Transverse colon (tissue), 4 donors: ENCODE data around the gene BMERB1. TPM values are rescaled to one million over a fixed set of nuclear protein-coding genes. Genes with fewer than 3 reads are reported as not detected.

Source experiments
- DNase-seq: peaks from one replicate; pipeline ENCODE4 v3.0.0-alpha.2; 2019
- H3K27ac ChIP-seq, 4 donors: fragments of 200-600 bp; sonication (generic); 2 replicates each; pipeline ENCODE4 v1.5.1; 2016 to 2018; ENCODE audit warnings: inconsistent platforms in 4 of 4
- H3K27me3 ChIP-seq: fragments of 200-600 bp; sonication (generic); 2 replicates; pipeline ENCODE4 v1.5.1; 2017; ENCODE audit warnings: inconsistent platforms
- H3K36me3 ChIP-seq, 4 donors: fragments of 200-600 bp; sonication (generic); 2 replicates each; pipeline ENCODE4 v1.5.1; 2017 to 2019; ENCODE audit warnings: inconsistent platforms in 4 of 4
- H3K4me1 ChIP-seq, 4 donors: fragments of 200-600 bp; sonication (generic); 2 replicates each; pipeline ENCODE4 v1.5.1; 2017 to 2020; ENCODE audit warnings: inconsistent platforms in 4 of 4
- H3K4me3 ChIP-seq, 4 donors: fragments of 200-600 bp; sonication (generic); 1 replicate in 1 of 4; 2 replicates in 3 of 4; pipeline versions ENCODE4 v1.5.1 to v1.6.1; 2017 to 2019; ENCODE audit warnings: inconsistent platforms in 4 of 4
- H3K9me3 ChIP-seq, 2 donors: fragments of 200-600 bp; sonication (generic); 2 replicates each; pipeline ENCODE4 v1.5.1; 2017 to 2019; ENCODE audit warnings: inconsistent platforms in 2 of 2
- EP300 ChIP-seq: sonication (generic); formaldehyde crosslinking; IDR thresholded peaks from one replicate; pipeline ENCODE4 v1.6.1; 2017; ENCODE audit warnings: antibody characterized with exemption, low read depth
- POLR2A ChIP-seq: fragments of 450-650 bp; IDR thresholded peaks from one replicate; pipeline ENCODE4 v1.6.1; 2016; ENCODE audit warnings: antibody characterized with exemption, mild to moderate bottlenecking, moderate library complexity
- POLR2AphosphoS5 ChIP-seq, 3 donors: sonication (generic); formaldehyde crosslinking; IDR thresholded peaks; one replicate each; pipeline ENCODE4 v1.6.1; 2016; ENCODE audit warnings: antibody characterized with exemption in 3 of 3
- WGBS, 2 donors: methylation state at CpG; one replicate each; pipeline ENCODE4 v1.1.5; 2018; ENCODE audit warnings: low coverage in 1 of 2; 5-methylcytosine and 5-hydroxymethylcytosine counted together
- in situ Hi-C, 4 donors: fragments of 200-750 bp; cut with MboI; loops; one replicate each; pipeline versions ENCODE4 v1.15.0 to v1.15.1; 2017; ENCODE audit warnings: low sequenced_read_pairs in 3 of 4, low pct_ligation_motif_present in 1 of 4, low pct_unique_long_range_greater_than_20kb in 1 of 4
- intact Hi-C: fragments of 100-400 bp; cut with DNase I; formaldehyde crosslinking; loops from one replicate; pipeline ENCODE4 v1.15.1; 2023; ENCODE audit warnings: low total_unique reads
- total RNA-seq, 4 donors: library from RNA; depleted of rRNA; stranded (reverse); fragments of >200 nt; gene quantifications; one replicate each; pipeline ENCODE4 v1.1.0, GENCODE V29; 2016
- TF ChIP-seq, protein P1 (sequence below), 5 experiments: fragments of 200-600 bp in 3 of 5; fragments of 450-650 bp in 2 of 5; sonication (generic) in 3 of 5; IDR thresholded peaks; 1 replicate in 2 of 5; 2 replicates in 3 of 5; pipeline ENCODE4 v1.5.1; 2016 to 2017; ENCODE audit warnings: antibody characterized with exemption in 5 of 5, inconsistent platforms in 3 of 5, mild to moderate bottlenecking in 2 of 5, moderate library complexity in 1 of 5

BMERB1 gene
- total RNA-seq, 4 donors from 2014 or later: 8.6 to 65.1 (median 14.1) TPM

DNA sequence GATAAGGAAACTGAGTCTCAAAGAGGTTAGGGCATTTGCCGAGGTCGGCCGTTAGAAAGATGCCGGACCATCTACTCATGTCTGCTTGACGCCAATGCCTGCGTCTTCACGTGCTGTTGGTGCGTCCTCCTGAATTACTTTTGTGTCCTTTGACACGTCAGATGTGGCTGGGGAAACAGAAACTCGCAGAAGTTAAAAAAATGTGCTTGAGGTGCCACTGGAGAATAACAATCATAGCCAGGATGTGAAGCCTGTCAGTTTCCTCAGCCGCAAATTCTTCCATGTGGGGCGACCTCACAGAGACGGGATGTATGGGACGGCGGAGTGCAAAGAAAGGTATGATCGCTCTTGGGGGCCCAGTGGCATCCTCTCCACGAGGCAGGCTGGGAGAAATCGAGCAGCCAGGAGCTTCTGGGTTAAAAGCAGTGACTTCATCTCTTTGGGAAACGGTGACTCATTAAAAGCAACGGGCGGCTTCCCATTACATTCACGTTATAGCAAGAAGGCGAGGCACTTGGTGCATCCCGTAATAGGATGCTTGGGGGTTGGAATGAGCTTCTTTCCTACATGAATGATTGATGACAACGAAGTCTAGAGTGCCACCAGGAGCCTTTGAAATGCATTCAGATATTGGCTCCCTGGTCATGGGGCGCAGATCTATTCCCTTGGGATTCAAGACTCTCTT lies 67.8 kb downstream of the BMERB1 start:
- H3K9me3 ChIP-seq: no peaks in the 10 kb centered on the region
- DNase-seq: no peak
- H3K36me3 ChIP-seq: no peaks in the 10 kb centered on the region
- 28 to 63% methylated on average over 4 to 26 of the region's 26 CpGs for WGBS, 2 donors
- in situ Hi-C loops (no loop called here), intact Hi-C loops (no loop called here)
- peaks cover 0 to 3% (median 1%) of the 10 kb centered on the region in 4 donors for H3K4me1 ChIP-seq
- no peaks in the 10 kb centered on the region for H3K27me3 ChIP-seq
- no peak overlapping the region for H3K4me3 ChIP-seq
- H3K27ac ChIP-seq: peak overlapping the region in 1 of 4 donors; percentile 13
- TF ChIP-seq, protein P1, sequence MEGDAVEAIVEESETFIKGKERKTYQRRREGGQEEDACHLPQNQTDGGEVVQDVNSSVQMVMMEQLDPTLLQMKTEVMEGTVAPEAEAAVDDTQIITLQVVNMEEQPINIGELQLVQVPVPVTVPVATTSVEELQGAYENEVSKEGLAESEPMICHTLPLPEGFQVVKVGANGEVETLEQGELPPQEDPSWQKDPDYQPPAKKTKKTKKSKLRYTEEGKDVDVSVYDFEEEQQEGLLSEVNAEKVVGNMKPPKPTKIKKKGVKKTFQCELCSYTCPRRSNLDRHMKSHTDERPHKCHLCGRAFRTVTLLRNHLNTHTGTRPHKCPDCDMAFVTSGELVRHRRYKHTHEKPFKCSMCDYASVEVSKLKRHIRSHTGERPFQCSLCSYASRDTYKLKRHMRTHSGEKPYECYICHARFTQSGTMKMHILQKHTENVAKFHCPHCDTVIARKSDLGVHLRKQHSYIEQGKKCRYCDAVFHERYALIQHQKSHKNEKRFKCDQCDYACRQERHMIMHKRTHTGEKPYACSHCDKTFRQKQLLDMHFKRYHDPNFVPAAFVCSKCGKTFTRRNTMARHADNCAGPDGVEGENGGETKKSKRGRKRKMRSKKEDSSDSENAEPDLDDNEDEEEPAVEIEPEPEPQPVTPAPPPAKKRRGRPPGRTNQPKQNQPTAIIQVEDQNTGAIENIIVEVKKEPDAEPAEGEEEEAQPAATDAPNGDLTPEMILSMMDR (IDR thresholded peaks at IDR 0.05): no peak
- TF ChIP-seq POLR2A (no peak), POLR2AphosphoS5 (IDR thresholded peaks at IDR 0.05) (no peak), EP300 (no peak)

DNA sequence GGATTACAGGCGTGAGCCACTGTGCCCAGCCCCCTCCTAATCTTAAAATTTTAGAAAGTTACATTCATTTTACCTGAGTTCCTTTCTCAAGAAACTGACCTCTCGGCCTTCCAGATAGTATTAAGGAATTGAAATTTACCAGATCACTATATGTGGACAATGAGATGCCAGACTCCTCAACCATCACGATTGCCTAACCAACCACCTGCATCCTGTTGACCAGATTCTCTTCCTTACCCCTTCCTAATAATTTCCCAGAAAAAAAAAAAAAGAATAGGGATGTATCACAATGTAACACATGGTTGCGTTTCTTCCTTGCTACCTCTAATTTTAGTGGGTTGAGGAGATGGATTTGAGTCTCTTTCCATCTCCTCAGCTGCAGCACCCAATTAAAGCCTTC lies 72.1 kb downstream of the BMERB1 start:
- TF ChIP-seq POLR2A: no peak
- no peak for TF ChIP-seq EP300
- TF ChIP-seq POLR2AphosphoS5 (IDR thresholded peaks at IDR 0.05): no peak
- TF ChIP-seq, protein P1 (IDR thresholded peaks at IDR 0.05): no peak
- H3K27me3 ChIP-seq: no peaks in the 10 kb centered on the region
- no peak overlapping the region for H3K4me3 ChIP-seq
- H3K4me1 ChIP-seq: peaks cover 0 to 8% (median 2%) of the 10 kb centered on the region in 4 donors
- H3K36me3 ChIP-seq: no peaks in the 10 kb centered on the region
- in situ Hi-C loops: no loop called here
- DNase-seq: no peak
- intact Hi-C loops: no loop called here
- no peak overlapping the region for H3K27ac ChIP-seq
- H3K9me3 ChIP-seq: no peaks in the 10 kb centered on the region
- WGBS, 2 donors: 79 to 85% methylated on average over 4 of the region's 4 CpGs

DNA sequence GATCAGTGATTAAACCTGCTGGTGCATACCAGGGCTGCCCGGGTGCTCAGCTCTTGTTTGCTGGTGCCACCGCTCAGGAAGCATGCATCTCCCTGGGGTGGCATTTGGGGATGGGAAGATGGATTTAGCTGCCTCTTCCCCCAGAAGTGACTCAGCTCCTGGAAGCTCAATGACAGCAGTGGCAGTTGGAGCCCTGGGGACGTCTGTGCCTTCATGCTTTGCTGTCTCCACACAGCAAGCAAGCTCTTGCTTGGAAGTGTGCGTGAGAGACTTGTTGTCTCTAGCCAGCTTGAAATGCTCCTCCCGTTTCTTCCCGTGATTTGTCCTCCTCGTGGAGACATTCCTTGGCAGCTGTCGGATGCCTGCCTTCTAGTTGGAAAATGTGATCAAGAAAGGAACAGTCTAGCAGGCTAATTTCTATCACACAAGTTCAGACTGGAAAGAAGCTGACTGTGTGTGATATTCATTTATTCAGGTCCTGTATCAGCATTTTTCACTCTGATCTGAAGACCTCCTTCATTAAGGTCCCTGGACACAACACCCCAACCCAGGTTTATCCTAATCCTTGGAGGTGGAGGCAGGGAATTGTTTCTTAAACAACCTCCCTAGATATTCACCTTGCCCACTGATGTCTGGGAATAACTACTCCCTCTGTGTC lies 73.0 kb downstream of the BMERB1 start:
- peaks cover 0 to 8% (median under 1%) of the 10 kb centered on the region in 4 donors for H3K4me1 ChIP-seq
- WGBS, 2 donors: 40% methylated on average over 8 of the region's 8 CpGs; no CpG with 5 or more reads in 1 of the 2 donors
- H3K27ac ChIP-seq: peak overlapping the region in 2 of 4 donors; percentile 18 to 48
- H3K4me3 ChIP-seq: no peak overlapping the region
- no peaks in the 10 kb centered on the region for H3K27me3 ChIP-seq
- in situ Hi-C loops: no loop called here
- intact Hi-C loops: no loop called here
- no peak for DNase-seq
- H3K9me3 ChIP-seq: no peaks in the 10 kb centered on the region
- H3K36me3 ChIP-seq: no peaks in the 10 kb centered on the region
- TF ChIP-seq EP300 (no peak), POLR2AphosphoS5 (IDR thresholded peaks at IDR 0.05) (no peak), POLR2A (no peak)
- TF ChIP-seq, protein P1 (IDR thresholded peaks at IDR 0.05): no peak

- intact Hi-C loops: no loop called here
- in situ Hi-C loops: no loop called here
- 50 to 87% methylated on average over 1 to 8 of the region's 8 CpGs for WGBS, 2 donors
- peaks cover 0 to 8% (median 0%) of the 10 kb centered on the region in 4 donors for H3K4me1 ChIP-seq
- no peak overlapping the region for H3K4me3 ChIP-seq
- no peak for DNase-seq
- peak overlapping the region in 2 of 4 donors; percentile 18 to 48 for H3K27ac ChIP-seq
- no peaks in the 10 kb centered on the region for H3K27me3 ChIP-seq
- TF ChIP-seq POLR2AphosphoS5 (IDR thresholded peaks at IDR 0.05) (no peak), POLR2A (no peak), EP300 (no peak)
- TF ChIP-seq, protein P1 (IDR thresholded peaks at IDR 0.05): no peak
- no peaks in the 10 kb centered on the region for H3K36me3 ChIP-seq
- no peaks in the 10 kb centered on the region for H3K9me3 ChIP-seq
These were observed 73.7 kb downstream of the BMERB1 start for GRCh38 chr16:15507959-15508627.
